Measurements from ENCODE around the gene AHRR. TPM values are rescaled to one million over a fixed set of nuclear protein-coding genes. Genes with fewer than 3 reads are reported as not detected.

AHRR gene
- total and polyA plus RNA-seq, 9 of the 15 experiments (the other 6 are each of a cell fraction or from before 2014, with no cell fraction given): 0.06 to 1.6 (median 0.75) TPM; not detected in 1

DNA sequence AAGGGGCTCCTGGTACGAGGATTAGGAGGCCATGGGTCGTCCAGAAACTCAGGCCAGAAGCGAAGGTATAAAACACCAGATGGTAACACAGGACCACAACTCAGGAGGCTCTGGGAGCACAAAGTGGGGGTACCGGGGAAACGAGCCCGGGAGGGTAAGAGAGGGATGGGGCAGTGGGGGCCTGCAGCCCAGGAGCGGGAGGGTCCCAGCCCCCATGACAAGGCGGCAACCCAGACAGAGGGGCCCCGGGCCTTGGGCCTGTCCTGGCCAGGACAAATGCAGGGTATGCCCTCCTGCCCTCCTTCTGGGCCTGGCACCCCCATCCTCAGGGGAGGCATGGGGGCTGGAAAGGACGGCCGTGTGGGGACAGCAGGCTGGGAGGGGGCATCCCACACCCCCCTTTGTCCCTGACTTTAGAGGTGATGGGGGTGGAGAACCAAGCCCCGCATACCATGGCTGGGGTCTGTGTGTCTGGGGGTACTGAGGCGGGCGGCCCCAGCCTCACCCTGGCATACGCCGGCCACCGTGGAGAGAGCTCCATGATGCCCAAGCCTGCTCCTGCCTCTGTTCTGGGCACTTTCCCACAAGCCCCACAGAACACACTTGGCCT is 74.5 kb downstream of the AHRR start (continued):
- no peak for TF ChIP-seq FUS (optimal IDR thresholded peaks at IDR 0.05; ENCODE audit: low read depth, low read length)
- no peak for TF ChIP-seq RBM15 (IDR thresholded peaks at IDR 0.05; ENCODE audit: insufficient read depth, low read length)
- TF ChIP-seq SP1 (CRISPR knock-in tag; IDR thresholded peaks at IDR 0.05): no peak
- TF ChIP-seq, protein P1, sequence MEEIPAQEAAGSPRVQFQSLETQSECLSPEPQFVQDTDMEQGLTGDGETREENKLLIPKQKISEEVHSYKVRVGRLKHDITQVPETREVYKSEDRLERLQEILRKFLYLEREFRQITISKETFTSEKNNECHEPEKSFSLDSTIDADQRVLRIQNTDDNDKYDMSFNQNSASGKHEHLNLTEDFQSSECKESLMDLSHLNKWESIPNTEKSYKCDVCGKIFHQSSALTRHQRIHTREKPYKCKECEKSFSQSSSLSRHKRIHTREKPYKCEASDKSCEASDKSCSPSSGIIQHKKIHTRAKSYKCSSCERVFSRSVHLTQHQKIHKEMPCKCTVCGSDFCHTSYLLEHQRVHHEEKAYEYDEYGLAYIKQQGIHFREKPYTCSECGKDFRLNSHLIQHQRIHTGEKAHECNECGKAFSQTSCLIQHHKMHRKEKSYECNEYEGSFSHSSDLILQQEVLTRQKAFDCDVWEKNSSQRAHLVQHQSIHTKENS (CRISPR knock-in tag; IDR thresholded peaks at IDR 0.05): no peak
- TF ChIP-seq NR1H2 (CRISPR knock-in tag; IDR thresholded peaks at IDR 0.05): no peak
- no peak for TF ChIP-seq MCM2 (IDR thresholded peaks at IDR 0.05; ENCODE audit: low read depth)
- TF ChIP-seq ZBTB2 (IDR thresholded peaks at IDR 0.05): no peak

DNA sequence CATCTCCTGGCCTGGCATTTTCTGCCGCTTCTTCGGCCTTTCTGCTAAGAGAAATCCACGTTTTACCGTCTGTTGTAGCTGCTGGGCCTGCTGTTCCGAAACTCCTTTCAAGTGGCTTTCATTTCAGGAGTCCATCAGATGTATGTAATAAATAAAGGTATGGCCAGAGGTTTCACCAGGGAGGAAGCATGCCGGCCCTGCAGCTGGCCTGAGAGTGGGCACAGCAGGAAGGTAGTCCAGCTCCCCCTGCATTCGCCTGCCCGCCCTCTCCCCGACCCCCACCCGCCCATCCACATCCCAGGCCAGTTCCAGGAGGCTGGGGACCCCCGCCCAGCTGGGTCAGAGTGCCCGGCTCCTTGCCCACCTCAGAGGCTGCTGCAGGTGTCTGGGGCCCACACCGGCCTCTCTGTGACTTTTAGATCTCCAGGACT is 75.0 kb downstream of the AHRR start:
- DNase-seq (ENCODE audit: extremely low read depth in 1 of 4, low spot score in 3 of 4) (no peak), FAIRE-seq (no peak), ATAC-seq (no peak)
- H4K20me1 ChIP-seq (replicated peaks; ENCODE audit: control insufficient read depth, insufficient read depth, low read length): peaks cover 26% of the 10 kb centered on the region
- intact Hi-C loops (cut with micrococcal nuclease) (no loop called here), in situ Hi-C loops (cut with MboI) (no loop called here)
- no peak overlapping the region for H2AFZ ChIP-seq (ENCODE audit: low read depth, low read length)
- 18% methylated on average over 13 of the region's 13 CpGs for WGBS (ENCODE audit: insufficient coverage, low coverage, missing lambda C conversion rate)
- POLR2A ChIA-PET: interaction anchor here (0.6 kb wide), 1 partner anchor 18 kb away, joined by 3 read pairs; no protein-coding TSS in a partner anchor
- H3K36me3 ChIP-seq (ENCODE audit: control insufficient read depth, insufficient read depth, low read length): no peaks in the 10 kb centered on the region
- BruUV-seq (replicated peaks): no TSS peak
- no peak overlapping the region for H3K4me3 ChIP-seq
- peaks cover 42 to 75% of the 10 kb centered on the region in 2 experiments for H3K27me3 ChIP-seq (ENCODE audit: control insufficient read depth in 2 of 2, insufficient read depth in 2 of 2, low read length in 2 of 2)
- no peaks in the 10 kb centered on the region for H3K9me1 ChIP-seq (ENCODE audit: control insufficient read depth, insufficient read depth, low read length)
- H3K9ac ChIP-seq (ENCODE audit: insufficient read depth in 1 of 2, low read depth in 2 of 2, low read length in 2 of 2): peak overlapping the region in 1 of 2 experiments; percentile 52; a peak in 1 of 4 replicates
- H3K27ac ChIP-seq (ENCODE audit: extremely low read depth, low read depth, low read length): no peak overlapping the region
- H3K4me2 ChIP-seq (ENCODE audit: insufficient read depth, low read length): no peak overlapping the region
- no peaks in the 10 kb centered on the region for H3K9me3 ChIP-seq (replicated peaks; ENCODE audit: control insufficient read depth, insufficient read depth, low read depth, low read length)
- CTCF ChIA-PET (ENCODE audit: low intra/inter-chr PET ratio): no interaction called here
- H3K4me1 ChIP-seq (replicated peaks in 1 of 2; ENCODE audit: control insufficient read depth in 2 of 2, insufficient read depth in 2 of 2, low read length in 2 of 2): peaks cover 0 to 27% of the 10 kb centered on the region in 2 experiments; a peak in 2 of 5 replicates
- no peaks in the 10 kb centered on the region for H3K79me2 ChIP-seq (ENCODE audit: control insufficient read depth, insufficient read depth, low read length)
